GM12872 (cell line): ENCODE measurements around the gene STXBP1.

Experiments
- TF ChIP-seq, protein P1 (sequence below): IDR thresholded peaks from 3 replicates; pipeline ENCODE4 v1.5.1; 2011; ENCODE audit warnings: low read depth, mild to moderate bottlenecking, low read length, moderate library complexity; ENCODE audit not compliant: insufficient read depth

The STXBP1 gene

DNA sequence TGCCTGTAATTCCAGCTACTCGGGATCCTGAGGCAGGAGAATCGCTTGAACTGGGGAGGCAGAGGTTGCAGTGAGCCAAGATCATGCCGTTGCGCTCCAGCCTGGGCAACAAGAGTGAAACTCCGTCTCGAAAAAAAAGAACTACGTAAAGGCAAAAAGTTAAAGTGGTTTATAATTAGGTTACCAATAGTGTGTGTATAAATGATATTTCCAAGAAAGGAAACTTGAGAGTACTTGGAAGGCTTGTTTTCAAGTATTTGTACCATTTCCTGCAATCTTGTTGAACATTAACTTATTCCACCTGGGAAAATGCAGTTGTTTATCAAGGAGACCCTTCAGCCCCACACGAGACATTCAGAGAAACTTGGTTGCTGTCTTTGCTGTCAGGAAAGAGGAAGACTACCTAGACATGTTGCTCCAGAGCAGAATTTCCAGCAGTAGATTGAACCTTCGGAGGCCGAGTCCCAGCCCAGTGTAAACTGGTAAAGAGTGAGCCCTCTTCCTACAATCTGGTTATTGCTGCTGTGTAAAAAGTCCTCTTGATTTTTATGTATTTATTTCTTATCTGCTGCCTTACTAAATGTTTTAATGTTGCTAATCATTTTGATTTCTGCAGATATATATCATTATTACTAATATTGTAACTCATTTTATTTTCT is 30.1 kb downstream of the STXBP1 start:
- TF ChIP-seq, protein P1, sequence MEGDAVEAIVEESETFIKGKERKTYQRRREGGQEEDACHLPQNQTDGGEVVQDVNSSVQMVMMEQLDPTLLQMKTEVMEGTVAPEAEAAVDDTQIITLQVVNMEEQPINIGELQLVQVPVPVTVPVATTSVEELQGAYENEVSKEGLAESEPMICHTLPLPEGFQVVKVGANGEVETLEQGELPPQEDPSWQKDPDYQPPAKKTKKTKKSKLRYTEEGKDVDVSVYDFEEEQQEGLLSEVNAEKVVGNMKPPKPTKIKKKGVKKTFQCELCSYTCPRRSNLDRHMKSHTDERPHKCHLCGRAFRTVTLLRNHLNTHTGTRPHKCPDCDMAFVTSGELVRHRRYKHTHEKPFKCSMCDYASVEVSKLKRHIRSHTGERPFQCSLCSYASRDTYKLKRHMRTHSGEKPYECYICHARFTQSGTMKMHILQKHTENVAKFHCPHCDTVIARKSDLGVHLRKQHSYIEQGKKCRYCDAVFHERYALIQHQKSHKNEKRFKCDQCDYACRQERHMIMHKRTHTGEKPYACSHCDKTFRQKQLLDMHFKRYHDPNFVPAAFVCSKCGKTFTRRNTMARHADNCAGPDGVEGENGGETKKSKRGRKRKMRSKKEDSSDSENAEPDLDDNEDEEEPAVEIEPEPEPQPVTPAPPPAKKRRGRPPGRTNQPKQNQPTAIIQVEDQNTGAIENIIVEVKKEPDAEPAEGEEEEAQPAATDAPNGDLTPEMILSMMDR: no peak

DNA sequence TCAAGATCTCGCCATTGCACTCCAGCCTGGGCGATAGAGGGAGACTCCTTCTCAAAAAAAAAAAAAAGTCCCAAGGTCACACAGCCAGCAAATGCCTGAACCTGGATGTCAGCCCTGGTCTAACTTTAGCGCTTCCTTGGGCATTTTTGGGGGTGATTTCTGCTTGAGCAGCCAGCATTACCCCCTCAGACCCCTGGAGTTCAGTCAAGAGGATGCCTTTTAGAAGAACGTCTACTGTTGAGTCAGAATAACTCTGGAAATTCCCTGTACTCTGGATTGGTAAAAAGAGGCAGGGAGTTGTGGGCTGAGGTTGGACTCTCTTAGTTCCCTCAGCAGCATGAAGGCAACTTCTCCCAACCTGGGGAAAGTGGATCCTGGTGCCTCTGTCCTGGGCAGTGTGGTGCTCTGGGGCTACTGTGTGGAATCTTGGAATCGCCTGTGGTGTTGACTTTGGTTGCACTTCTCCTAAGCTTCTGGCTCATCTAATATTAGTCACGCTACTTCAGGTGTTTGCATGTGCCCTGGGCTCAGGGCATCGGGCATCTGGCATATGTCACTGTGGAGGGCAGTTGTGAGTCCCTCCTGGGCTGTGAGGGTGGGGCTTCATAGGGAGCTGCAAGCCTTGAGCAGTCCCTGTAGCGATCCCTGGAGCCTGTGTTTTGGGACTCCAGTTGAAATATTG is 32.2 kb downstream of the STXBP1 start:
- TF ChIP-seq, protein P1: no peak

DNA sequence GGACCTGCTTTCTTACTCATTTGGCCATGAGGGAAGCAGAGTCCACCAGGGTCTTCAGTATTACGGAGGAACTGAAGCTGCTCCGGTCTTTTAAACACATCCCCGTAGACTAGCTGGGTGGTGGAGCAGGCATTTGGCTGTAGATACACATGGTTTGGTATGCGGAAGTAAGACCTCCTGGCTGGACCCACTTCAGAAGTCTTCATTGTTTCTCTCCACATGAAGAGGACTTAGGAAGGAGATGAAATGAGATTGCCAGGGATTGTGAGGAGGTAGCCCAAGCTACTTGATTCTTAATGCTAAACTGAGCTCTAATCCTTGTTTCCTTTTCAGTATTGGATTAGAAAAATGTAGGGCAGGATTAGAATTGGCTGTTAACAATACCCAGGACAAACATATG is 32.9 kb downstream of the STXBP1 start:
- TF ChIP-seq, protein P1: no peak

DNA sequence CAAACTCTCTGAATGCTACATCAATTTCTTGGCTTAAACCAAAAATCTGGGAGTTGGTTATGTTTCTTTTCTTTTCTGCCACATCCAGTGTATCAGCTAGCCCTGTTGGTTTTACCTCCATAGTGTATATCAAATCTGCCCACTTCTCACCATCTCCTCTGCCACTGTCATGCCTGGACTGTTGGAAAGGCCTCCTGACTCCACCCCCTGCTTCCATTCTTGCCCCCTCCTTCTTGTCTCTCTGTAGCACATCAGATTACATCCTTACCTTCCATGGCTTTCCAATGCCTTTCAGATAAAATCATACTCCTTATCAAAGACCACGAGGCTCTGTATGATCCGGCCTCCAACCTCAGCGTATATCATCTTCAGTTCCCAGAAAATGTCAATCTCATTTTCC is 35.4 kb downstream of the STXBP1 start:
- TF ChIP-seq, protein P1: no peak

DNA sequence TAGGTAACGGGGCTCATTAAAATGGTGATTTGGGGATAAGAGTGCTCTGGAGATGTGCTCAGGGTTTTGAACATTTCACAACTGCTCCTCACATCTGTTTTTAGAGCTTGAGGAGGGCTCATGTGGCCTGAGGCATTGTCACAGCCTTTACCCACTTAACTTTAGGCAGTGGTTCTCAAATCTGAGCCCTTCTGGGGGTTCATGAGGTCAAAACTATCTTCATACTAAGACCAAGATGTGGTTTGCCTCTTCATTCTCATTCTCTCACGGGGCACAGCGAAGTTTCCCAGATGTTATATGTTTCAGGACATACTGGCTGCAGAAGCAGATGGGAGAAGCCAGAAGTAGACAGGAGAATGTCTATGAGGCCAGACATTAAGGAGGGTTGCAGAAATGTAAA is 38.4 kb downstream of the STXBP1 start:
- TF ChIP-seq, protein P1: no peak

DNA sequence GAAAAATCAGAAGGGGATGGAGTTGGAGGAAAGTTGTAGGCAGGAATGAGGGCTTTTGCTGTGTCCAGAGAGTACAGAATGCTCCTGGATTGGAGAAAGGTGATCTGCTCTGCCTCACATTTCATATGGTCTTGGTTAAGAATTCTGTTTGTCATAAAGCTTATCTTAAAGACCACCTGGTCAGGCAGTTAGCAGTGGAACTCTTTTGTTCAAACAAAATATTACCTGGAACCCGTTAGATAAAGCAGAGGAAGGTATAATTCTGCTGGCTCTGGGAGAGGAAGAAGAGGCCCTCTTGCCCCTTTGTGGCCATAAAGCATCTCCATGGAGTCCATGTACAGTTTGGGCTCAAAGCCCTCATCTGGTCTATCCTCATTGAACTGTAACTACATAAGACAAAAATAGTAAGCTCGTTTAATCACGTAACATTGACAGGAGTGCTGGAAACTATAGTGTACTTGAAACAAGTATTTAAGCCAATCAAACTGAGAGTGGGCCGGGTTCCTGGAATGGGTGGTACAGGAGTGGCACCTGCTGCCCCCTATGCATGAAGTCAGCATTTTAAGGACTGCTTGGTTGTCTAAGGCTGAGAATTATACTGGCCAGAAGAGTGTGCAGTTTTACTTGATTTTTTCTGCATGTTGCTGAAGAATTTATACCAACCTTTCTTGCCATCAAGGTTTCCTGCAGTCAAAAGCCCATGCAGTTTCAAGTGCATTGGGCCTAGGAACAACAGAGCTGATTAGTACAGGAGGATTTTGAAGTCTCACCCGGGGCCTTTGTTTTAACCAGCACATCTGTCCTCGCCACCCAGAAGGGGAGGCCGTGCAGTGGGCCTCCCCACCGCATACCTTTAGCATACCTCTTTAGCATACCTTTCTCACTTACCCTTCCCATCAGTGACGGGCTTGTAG is 39.9 kb downstream of the STXBP1 start:
- TF ChIP-seq, protein P1: no peak

DNA sequence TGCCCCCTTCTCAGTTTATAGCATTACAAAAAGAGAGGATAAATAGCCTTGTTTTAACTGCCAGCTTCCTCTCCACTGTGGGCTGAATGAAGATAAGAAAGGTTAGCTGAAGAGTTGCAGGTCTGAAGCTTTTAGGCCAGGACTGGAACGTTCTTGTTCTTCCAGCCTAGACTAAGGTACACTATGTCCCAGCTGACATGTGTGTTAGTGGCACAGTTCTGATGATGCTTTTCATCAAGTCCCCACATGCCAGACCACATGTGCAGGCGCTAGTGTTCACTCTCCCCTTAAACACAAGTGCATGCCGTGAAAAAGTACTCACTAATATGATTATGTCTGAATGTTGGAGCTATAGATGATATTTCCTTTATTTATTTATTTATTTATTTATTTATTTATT is 40.7 kb downstream of the STXBP1 start:
- TF ChIP-seq, protein P1: no peak
